HCT116 (cell line): ENCODE measurements around the gene NAT10. TPM values are rescaled to one million over a fixed set of nuclear protein-coding genes. Genes with fewer than 3 reads are reported as not detected.

Experiments
- ATAC-seq: fragments of 200-7000 bp; cut with Tn5 transposase; 2 replicates; pipeline ENCODE4 v1.9.1; 2020; ENCODE audit warnings: mild to moderate bottlenecking, moderate library complexity
- BruUV-seq: library from RNA; stranded (reverse); fragments of 400-500 nt; replicated peaks from 2 replicates; lab custom pipeline; 2021; lab: Mats Ljungman, UMichigan
- CTCF ChIA-PET: fragments of 300-600 bp; sonication (Branson Sonifier 250); formaldehyde crosslinking; loops from one replicate; lab custom pipeline; 2021; ENCODE audit warnings: antibody characterized with exemption; lab: Charles Lee
- POLR2A ChIA-PET: fragments of 300-600, 350-600 bp; sonication (Branson Sonifier 250); formaldehyde crosslinking; loops from one replicate; lab custom pipeline; 2021; ENCODE audit warnings: antibody characterized with exemption; lab: Charles Lee
- RAD21 ChIA-PET, 2 experiments: fragments of 300-600 bp; sonication (Branson Sonifier 250); formaldehyde crosslinking; loops; one replicate each; lab custom pipeline; 2023; ENCODE audit warnings: low total read pairs in 2 of 2; ENCODE audit not compliant: uncharacterized antibody in 2 of 2, unreplicated experiment in 2 of 2, low non-redundant PET in 1 of 2; lab: Charles Lee
- DNase-seq: peaks from one replicate; pipeline ENCODE4 v3.0.0-alpha.2; 2010; ENCODE audit warnings: low read depth, low spot score
- H2AFZ ChIP-seq: fragments of 200-600 bp; shearing (Covaris generic), sonication (generic); 2 replicates; pipeline ENCODE4 v1.6.1; 2017; ENCODE audit warnings: low read depth, mixed run types, mixed read lengths, antibody characterized with exemption, low read length; ENCODE audit not compliant: poor library complexity, severe bottlenecking
- H3K27ac ChIP-seq: 2 replicates; pipeline ENCODE4 v1.5.1; 2012; ENCODE audit warnings: low read depth, low read length
- H3K27me3 ChIP-seq: fragments of 200-600 bp; sonication (generic); 2 replicates; pipeline ENCODE4 v1.6.1; 2016; ENCODE audit warnings: mixed run types, low read length, mixed read lengths; ENCODE audit not compliant: insufficient read depth
- H3K36me3 ChIP-seq, 2 experiments: fragments of 200-500 bp in 1 of 2; fragments of 200-600 bp in 1 of 2; sonication (Bioruptor generic) in 1 of 2; sonication (generic) in 1 of 2; 2 replicates each; pipeline versions ENCODE4 v1.5.1 to v1.6.1; 2014 to 2016; ENCODE audit warnings: low read length in 2 of 2, inconsistent platforms in 1 of 2, mixed read lengths in 1 of 2, mixed run types in 1 of 2; ENCODE audit not compliant: insufficient read depth in 2 of 2, control insufficient read depth in 1 of 2
- H3K4me1 ChIP-seq, 2 experiments: fragments of 200-600 bp in 1 of 2; sonication (generic) in 1 of 2; 2 replicates each; pipeline versions ENCODE4 v1.5.1 to v1.6.1; 2012 to 2017; ENCODE audit warnings: low read length in 2 of 2, inconsistent platforms in 1 of 2, mild to moderate bottlenecking in 1 of 2, mixed read lengths in 1 of 2, mixed run types in 1 of 2, moderate library complexity in 1 of 2; ENCODE audit not compliant: insufficient read depth in 2 of 2, control insufficient read depth in 1 of 2
- H3K4me2 ChIP-seq: fragments of 200-600 bp; sonication (generic); 2 replicates; pipeline ENCODE4 v1.6.1; 2017; ENCODE audit warnings: mixed run types, low read length, mixed read lengths
- H3K4me3 ChIP-seq, 2 experiments: fragments of 200-600 bp in 1 of 2; sonication (generic) in 1 of 2; replicated peaks in 1 of 2; 2 replicates each; pipeline ENCODE4 v1.5.1; 2011 to 2016; ENCODE audit warnings: low read length in 2 of 2, control low read depth in 1 of 2, low read depth in 1 of 2, mild to moderate bottlenecking in 1 of 2, mixed read lengths in 1 of 2, mixed run types in 1 of 2
- H3K79me2 ChIP-seq: fragments of 200-600 bp; sonication (generic); 2 replicates; pipeline ENCODE4 v1.6.1; 2017; ENCODE audit warnings: mild to moderate bottlenecking, mixed run types, low read length, moderate library complexity, mixed read lengths; ENCODE audit not compliant: insufficient read depth
- H3K9ac ChIP-seq: fragments of 200-600 bp; sonication (generic); 2 replicates; pipeline ENCODE4 v1.6.1; 2016; ENCODE audit warnings: low read length, mixed read lengths
- H3K9me2 ChIP-seq: fragments of 200-600 bp; sonication (generic), shearing (Covaris generic); 2 replicates; pipeline ENCODE4 v1.6.1; 2017; ENCODE audit warnings: mixed run types, mild to moderate bottlenecking, moderate library complexity; ENCODE audit not compliant: insufficient read depth
- H3K9me3 ChIP-seq, 2 experiments: fragments of 200-500 bp in 1 of 2; fragments of 200-600 bp in 1 of 2; sonication (Bioruptor generic) in 1 of 2; sonication (generic) in 1 of 2; 2 replicates each; pipeline ENCODE4 v1.6.1; 2014 to 2017; ENCODE audit warnings: low read length in 2 of 2, mixed read lengths in 2 of 2, inconsistent platforms in 1 of 2, low read depth in 1 of 2, mild to moderate bottlenecking in 1 of 2, mixed run types in 1 of 2, moderate library complexity in 1 of 2; ENCODE audit not compliant: control insufficient read depth in 1 of 2, insufficient read depth in 1 of 2
- H4K20me1 ChIP-seq: fragments of 200-600 bp; sonication (generic), shearing (Covaris generic); 2 replicates; pipeline ENCODE4 v1.6.1; 2017; ENCODE audit warnings: mixed run types, mild to moderate bottlenecking, moderate library complexity; ENCODE audit not compliant: insufficient read depth
- ELF1 ChIP-seq: IDR thresholded peaks from 2 replicates; pipeline ENCODE4 v1.6.1; 2012; ENCODE audit warnings: low read depth, borderline replicate concordance
- EZH2 ChIP-seq: fragments of 200-600 bp; sonication (generic); IDR thresholded peaks from 2 replicates; pipeline ENCODE4 v1.6.1; 2017; ENCODE audit warnings: antibody characterized with exemption, mixed run types
- EZH2phosphoT487 ChIP-seq: fragments of 200-600 bp; IDR thresholded peaks from 2 replicates; pipeline ENCODE4 v1.6.1; 2018; ENCODE audit warnings: antibody characterized with exemption, borderline replicate concordance
- FOSL1 ChIP-seq: IDR thresholded peaks from 2 replicates; pipeline ENCODE4 v1.6.1; 2012; ENCODE audit warnings: low read depth
- JUND ChIP-seq: IDR thresholded peaks from 2 replicates; pipeline ENCODE4 v1.6.1; 2012
- POLR2AphosphoS5 ChIP-seq: IDR thresholded peaks from 2 replicates; pipeline ENCODE4 v1.6.1; 2011; ENCODE audit warnings: mild to moderate bottlenecking, low read depth, low read length, moderate library complexity
- RAD21 ChIP-seq: IDR thresholded peaks from 2 replicates; pipeline ENCODE4 v1.6.1; 2012; ENCODE audit warnings: low read depth, mild to moderate bottlenecking
- SIN3A ChIP-seq: IDR thresholded peaks from 2 replicates; pipeline ENCODE4 v1.6.1; 2012; ENCODE audit warnings: low read depth
- SP1 ChIP-seq: IDR thresholded peaks from 2 replicates; pipeline ENCODE4 v1.6.1; 2012; ENCODE audit warnings: low read depth
- TCF7L2 ChIP-seq: IDR thresholded peaks from 2 replicates; pipeline ENCODE4 v1.7.0; 2011; ENCODE audit warnings: borderline replicate concordance, inconsistent platforms; ENCODE audit not compliant: insufficient read depth, insufficient read length; ENCODE audit errors: extremely low read depth
- YY1 ChIP-seq: IDR thresholded peaks from 2 replicates; pipeline ENCODE4 v1.6.1; 2011; ENCODE audit warnings: low read length, low read depth, moderate library complexity, mild to moderate bottlenecking; ENCODE audit not compliant: insufficient replicate concordance; ENCODE audit errors: extremely low read depth
- ZFX ChIP-seq: fragments of 450-650 bp; IDR thresholded peaks from 2 replicates; pipeline ENCODE4 v1.6.1; 2017
- ZNF274 ChIP-seq: fragments of 200-500 bp; sonication (Bioruptor generic); IDR thresholded peaks from 2 replicates; pipeline ENCODE4 v1.6.1; 2014; ENCODE audit warnings: mild to moderate bottlenecking, low read depth, low read length, inconsistent platforms
- intact Hi-C: fragments of 100-400 bp; cut with micrococcal nuclease; formaldehyde crosslinking; loops from 2 replicates; pipeline ENCODE4 v1.10.0; 2022
- total RNA-seq: library from RNA; stranded (reverse); gene quantifications from one replicate; pipeline ENCODE4 v1.2.1, GENCODE V29; 2021; ENCODE audit not compliant: unreplicated experiment
- TF ChIP-seq, protein P1 (sequence below): IDR thresholded peaks from 2 replicates; pipeline ENCODE4 v1.6.1; 2011; ENCODE audit warnings: mild to moderate bottlenecking, low read length, moderate library complexity; ENCODE audit not compliant: insufficient replicate concordance; ENCODE audit errors: extremely low read depth
- TF ChIP-seq, protein P2 (sequence below): IDR thresholded peaks from 2 replicates; pipeline ENCODE4 v1.6.1; 2012
- TF ChIP-seq, protein P3 (sequence below), 3 experiments: fragments of 200-600 bp in 1 of 3; sonication (generic) in 1 of 3; IDR thresholded peaks in 2 of 3; conservative IDR thresholded peaks in 1 of 3; 2 replicates each; pipeline ENCODE4 v1.5.1; 2012 to 2017; ENCODE audit warnings: low read depth in 2 of 3, low read length in 2 of 3, antibody characterized with exemption in 1 of 3, borderline replicate concordance in 1 of 3, control low read depth in 1 of 3, mild to moderate bottlenecking in 1 of 3, mixed read lengths in 1 of 3, mixed run types in 1 of 3, moderate library complexity in 1 of 3; ENCODE audit not compliant: insufficient read depth in 1 of 3

The NAT10 gene
- total RNA-seq, 1 experiment from 2014 or later: 101 TPM

DNA sequence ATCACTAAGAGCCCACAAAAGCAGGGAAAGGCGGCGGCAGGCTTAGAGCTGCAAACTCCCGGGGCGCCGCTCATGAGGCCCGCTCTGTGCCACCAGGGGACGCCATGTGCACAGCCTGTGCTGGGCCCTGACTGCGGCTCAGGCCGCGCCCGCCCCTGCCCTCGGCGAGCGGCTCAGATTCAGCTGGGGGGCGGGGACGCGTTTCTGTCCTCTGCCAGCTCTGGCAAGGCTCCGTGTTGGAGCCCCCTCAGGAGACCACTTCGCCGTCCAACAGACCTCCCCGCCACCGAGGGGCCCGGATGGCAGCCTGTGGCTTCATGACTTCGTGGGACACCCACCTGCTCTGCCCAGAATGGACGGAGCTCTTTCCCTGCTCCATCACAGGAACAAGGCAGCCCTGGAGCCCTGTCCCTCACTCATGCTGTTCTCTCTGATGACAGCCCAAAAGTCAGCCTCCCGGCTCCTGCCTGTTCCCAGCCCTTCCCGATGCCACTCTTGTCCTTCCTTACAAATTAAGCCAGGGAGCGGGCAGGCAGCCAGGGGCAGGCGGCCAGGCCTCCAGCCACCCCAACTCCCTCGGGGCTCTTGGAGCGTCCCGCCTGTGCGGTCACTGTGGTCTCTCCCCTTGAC lies 69.1 kb downstream of the NAT10 start (continued):
- TF ChIP-seq TCF7L2 (peak; percentile 39), ZNF274 (no peak), SP1 (no peak), EZH2 (no peak)

- DNase-seq (no peak), ATAC-seq (no peak)
- Histone ChIP-seq H3K4me3 (no peak overlapping the region), H3K9ac (no peak overlapping the region), H3K4me1 (peaks cover 2 to 12% of the 10 kb centered on the region in 2 experiments; a peak in 2 of 4 replicates), H3K27ac (no peak overlapping the region), H4K20me1 (no peaks in the 10 kb centered on the region), H3K79me2 (no peaks in the 10 kb centered on the region), H3K27me3 (no peaks in the 10 kb centered on the region), H2AFZ (no peak overlapping the region), H3K9me3 (no peaks in the 10 kb centered on the region), H3K36me3 (no peaks in the 10 kb centered on the region), H3K9me2 (no peaks in the 10 kb centered on the region), H3K4me2 (no peak overlapping the region)
- BruUV-seq: no TSS peak
- ChIA-PET POLR2A (interaction anchor here (4.3 kb wide), 1 partner anchor 183 kb away, joined by 16 read pairs; the partner anchor contains the start of gene ABTB2), CTCF (interaction anchor here (0.8 to 3.8 kb wide), 4 partner anchors 20 to 191 kb away, joined by 3 to 93 read pairs (median 8); partner anchors contain the start of gene ABTB2), RAD21 (no interaction called here)
- intact Hi-C loops: loop anchor here (2.0 to 10.0 kb wide), 3 partner anchors 293 to 719 kb away; no protein-coding TSS in a partner anchor
- no peak for TF ChIP-seq POLR2AphosphoS5
- TF ChIP-seq, protein P1, sequence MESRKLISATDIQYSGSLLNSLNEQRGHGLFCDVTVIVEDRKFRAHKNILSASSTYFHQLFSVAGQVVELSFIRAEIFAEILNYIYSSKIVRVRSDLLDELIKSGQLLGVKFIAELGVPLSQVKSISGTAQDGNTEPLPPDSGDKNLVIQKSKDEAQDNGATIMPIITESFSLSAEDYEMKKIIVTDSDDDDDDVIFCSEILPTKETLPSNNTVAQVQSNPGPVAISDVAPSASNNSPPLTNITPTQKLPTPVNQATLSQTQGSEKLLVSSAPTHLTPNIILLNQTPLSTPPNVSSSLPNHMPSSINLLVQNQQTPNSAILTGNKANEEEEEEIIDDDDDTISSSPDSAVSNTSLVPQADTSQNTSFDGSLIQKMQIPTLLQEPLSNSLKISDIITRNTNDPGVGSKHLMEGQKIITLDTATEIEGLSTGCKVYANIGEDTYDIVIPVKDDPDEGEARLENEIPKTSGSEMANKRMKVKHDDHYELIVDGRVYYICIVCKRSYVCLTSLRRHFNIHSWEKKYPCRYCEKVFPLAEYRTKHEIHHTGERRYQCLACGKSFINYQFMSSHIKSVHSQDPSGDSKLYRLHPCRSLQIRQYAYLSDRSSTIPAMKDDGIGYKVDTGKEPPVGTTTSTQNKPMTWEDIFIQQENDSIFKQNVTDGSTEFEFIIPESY: no peak
- TF ChIP-seq SP1: no peak
- TF ChIP-seq, protein P2, sequence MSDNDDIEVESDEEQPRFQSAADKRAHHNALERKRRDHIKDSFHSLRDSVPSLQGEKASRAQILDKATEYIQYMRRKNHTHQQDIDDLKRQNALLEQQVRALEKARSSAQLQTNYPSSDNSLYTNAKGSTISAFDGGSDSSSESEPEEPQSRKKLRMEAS: no peak
- no peak for TF ChIP-seq ZNF274
- TF ChIP-seq ZFX: no peak
- TF ChIP-seq EZH2: no peak
- no peak for TF ChIP-seq EZH2phosphoT487
- TF ChIP-seq FOSL1: no peak
- TF ChIP-seq ELF1: no peak
- TF ChIP-seq RAD21: no peak
- no peak for TF ChIP-seq SIN3A
- TF ChIP-seq, protein P3, sequence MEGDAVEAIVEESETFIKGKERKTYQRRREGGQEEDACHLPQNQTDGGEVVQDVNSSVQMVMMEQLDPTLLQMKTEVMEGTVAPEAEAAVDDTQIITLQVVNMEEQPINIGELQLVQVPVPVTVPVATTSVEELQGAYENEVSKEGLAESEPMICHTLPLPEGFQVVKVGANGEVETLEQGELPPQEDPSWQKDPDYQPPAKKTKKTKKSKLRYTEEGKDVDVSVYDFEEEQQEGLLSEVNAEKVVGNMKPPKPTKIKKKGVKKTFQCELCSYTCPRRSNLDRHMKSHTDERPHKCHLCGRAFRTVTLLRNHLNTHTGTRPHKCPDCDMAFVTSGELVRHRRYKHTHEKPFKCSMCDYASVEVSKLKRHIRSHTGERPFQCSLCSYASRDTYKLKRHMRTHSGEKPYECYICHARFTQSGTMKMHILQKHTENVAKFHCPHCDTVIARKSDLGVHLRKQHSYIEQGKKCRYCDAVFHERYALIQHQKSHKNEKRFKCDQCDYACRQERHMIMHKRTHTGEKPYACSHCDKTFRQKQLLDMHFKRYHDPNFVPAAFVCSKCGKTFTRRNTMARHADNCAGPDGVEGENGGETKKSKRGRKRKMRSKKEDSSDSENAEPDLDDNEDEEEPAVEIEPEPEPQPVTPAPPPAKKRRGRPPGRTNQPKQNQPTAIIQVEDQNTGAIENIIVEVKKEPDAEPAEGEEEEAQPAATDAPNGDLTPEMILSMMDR (IDR thresholded peaks at IDR 0.05 in 2 of 3, conservative IDR thresholded peaks at IDR 0.05 in 1 of 3; ENCODE audit: borderline replicate concordance in 1 of 3, insufficient read depth in 1 of 3, low read depth in 2 of 3, low read length in 2 of 3): no peak
- TF ChIP-seq JUND: no peak
- no peak for TF ChIP-seq YY1
Measured at GRCh38 chr11:34175284-34176019, 70.0 kb downstream of the NAT10 start.
